Activated T-helper 9 cell treated with anti-CD3 and anti-CD28 coated beads, Interleukin-2, amount 50 U/mL, for 16 hours (primary cell): ENCODE measurements around the gene TEX29.

Experiments used
- DNase-seq: peaks from one replicate; pipeline ENCODE4 v3.0.0-alpha.2; 2020; ENCODE audit warnings: low read depth

Gene TEX29

DNA sequence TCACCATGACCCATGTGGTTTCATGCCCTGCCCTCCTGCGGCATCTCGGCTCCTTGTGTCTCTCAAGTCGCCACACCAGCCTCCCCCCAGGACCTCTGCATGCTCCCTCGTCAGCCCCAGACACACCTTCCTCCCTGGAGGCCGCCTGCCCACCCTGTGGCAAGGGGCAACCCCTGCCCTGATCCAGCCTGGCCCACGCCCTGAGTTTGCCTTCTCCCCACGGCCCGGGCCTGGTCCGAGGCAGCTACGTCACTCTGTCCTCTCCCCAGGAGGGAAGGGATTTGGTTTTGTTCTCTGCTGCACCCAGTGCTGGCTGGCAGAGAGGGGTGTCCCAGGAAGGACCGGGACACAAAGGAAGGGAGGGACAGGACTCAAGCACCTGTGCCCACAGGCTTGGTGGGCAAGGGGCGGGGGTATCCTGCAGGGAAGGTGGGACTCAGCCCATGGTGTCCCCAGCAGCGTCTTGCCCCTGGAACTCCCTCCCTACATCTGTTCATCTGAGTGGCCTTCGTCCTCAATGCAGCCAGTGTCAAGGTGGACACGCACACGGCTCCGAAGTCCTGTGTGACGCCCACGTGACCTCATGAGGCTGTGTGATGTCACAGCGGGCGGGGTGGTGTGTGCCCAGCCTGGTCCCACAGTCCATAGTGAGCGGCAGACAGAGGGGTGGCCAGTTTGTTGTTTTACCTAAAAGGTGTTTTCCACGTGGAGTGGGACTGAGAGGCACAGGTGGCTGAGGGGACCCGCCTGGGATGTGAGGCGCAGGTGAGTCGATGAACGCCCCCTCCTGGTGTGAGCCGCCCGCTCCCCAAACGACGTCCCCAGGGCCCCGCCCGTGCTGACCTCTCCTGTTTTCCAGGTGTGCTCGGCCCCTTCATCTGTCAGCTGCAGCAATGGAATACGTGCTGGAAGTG is at the start of gene TEX29:
TSS of gene TEX29 (plus strand) at position 645 of the 914 bp plus-strand sequence. CDS start at position 894, 249 bp downstream.
- no peak for DNase-seq

DNA sequence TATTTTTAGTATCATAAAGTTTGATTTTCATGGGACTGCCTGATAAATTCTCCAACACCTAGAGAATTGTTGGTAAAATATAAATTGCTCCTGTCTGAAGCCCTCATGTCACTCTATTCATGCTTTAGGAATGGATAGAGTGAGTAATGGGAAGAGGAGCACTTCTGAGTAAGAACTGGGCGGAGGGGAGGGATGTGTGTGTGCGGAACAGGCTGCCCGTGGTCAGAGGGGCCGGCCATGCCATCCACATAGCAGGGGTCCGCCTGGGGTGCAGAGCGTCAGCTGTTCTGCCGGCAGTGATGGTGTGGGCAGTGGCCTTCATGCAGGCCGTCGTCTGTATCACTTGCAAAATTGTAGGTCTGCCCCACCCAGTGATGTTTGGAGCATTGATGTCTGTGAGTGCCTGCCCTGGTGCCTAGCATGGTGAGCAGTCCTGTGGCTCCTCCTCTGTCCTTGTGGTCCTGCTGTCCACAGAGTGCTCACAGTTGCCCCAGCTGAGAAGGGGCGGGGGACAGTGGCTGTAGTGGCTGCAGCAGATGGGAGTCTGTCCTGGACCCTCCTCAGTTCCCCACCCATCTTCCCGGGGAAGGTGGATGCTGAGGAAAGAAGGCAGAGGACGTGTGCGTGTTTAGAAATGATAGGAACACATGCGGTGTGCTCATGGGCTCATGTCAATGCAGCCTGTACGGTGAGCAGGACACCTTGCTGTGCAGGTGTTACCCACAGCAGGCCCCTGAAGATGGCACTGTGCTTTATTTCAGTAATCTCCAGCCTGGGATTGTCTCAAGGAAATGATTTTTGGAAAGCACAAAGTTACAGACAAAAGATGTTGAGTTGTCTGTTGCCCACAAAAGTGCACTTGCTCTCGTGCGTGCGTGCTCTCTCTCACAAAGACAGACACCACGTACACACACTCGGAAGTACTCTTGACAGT is 49.4 kb upstream of the TEX29 start:
- no peak for DNase-seq

DNA sequence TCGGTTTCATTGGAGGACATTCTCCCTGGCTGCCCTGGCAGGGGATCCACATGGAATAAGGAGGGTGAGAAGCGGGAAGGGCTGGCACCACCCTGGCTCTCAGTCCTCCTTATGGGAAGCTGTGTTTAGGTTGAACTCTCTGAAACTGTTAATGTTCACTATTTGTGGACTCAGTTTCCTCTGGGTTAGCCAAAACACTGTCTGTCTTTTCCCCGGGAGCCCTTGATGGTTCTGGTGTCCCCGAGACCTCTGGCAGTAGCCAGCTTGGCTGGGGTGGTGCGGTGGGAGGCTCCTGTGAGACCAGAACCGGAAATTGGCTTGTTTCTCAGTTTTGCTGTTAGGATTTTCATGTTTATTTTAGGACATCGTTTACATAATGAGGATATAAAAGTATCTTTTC is 48.3 kb upstream of the TEX29 start:
- no peak for DNase-seq

DNA sequence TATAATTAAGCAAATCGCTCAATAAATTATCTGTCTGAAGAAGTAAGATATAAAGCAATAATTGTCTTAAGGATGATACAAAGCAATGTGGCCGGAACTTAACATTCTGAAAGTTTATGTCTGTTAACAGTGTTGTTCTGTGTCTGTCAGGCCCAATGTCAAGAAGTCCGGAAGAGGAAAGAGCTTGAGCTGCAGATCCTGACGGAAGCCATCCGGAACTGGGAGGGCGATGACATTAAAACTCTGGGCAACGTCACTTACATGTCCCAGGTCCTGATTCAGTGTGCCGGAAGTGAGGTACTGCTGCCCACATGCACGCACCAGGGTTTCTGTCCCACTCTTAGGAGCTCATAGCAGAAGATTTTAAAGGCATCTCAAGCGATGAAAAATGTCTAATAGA is 45.1 kb upstream of the TEX29 start:
- DNase-seq: no peak

DNA sequence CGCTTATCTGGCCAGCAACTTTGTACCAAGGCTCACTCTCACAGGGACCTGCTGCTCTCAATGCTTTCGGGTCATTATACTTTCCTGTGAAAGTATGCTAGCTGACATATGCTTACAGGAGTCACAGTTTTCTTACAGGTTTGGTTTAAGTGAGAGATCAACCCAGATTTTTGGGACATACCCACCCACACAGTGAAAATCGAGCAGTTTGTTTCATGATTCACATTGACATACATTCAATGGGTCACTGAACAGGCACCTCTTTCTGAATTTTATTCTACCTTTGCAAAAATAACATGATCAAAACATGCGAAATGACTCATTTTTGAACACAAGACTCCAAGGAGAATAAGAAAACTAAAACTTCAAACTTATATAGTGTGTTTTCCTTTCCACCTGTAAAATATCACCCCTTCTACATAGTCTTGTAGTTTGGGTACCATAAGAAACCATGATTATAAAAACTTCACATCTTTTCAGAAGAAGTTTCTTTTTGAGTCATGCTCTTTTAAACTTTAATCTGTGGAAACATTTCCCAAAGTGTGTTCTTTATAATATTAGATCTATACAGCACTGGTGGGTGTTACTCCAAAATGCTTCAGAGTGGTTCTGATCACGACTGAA is 44.3 kb upstream of the TEX29 start:
- no peak for DNase-seq

DNA sequence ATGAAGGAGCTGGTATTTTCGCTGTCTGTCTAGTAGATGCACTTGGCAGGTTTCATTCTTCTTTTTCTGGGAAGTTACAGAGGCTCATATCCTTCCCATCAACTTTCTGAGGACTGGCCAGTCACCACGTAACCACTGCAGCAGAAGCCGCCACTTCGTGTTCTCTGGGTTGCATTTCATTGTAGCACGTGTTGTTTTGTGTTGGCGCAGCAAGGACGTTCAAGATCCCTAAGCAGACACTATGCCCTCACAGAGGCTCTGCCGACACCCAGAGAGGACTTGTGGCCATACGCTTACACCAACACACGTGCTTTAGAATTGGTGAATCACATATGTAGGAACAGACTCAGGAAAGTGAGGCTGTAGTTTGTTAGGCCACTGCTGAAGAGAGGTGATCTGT is 42.2 kb upstream of the TEX29 start:
- no peak for DNase-seq

DNA sequence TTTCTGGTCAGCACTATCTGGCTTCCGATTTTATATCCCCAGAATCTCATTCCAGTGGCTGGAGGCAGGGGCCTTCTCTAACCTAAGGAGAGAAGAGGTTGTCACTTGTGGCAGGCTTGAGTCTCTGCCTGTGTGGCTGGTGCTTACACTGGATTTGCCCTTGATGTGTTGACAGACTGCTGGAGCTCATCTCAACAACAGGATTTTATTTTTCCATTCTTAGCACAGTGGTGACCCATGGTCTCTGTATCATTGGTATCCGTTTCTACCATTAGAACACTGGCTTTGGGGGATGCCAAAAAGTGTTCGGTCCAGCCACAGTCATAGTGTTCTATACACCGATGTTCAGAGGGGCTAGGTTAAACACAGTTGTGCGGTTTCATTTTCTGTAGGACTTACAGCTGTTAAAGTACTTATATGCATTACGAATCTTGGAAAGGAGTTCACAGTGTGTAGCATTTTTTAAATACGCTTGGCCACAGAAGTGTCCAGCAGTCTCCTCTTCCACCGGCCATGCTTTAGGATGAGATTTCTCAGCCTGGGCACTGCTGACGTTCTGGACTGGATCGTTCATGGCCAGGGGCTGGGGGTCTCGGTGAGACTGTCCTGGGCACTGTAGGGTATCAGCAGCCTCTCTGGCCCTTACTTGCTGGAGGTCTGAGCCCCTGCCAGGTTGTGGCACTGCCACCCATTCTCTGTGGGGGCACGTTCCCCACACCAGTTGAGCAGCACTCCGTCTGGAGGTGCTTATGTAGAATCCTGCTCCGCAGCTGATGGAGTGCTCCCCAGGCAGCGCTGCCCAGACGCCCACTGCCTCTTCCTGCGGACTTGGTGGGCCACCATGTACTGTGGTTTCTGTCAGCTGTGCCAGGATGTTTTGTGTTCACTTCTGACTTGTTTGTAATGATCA is 41.4 kb upstream of the TEX29 start:
- no peak for DNase-seq

DNA sequence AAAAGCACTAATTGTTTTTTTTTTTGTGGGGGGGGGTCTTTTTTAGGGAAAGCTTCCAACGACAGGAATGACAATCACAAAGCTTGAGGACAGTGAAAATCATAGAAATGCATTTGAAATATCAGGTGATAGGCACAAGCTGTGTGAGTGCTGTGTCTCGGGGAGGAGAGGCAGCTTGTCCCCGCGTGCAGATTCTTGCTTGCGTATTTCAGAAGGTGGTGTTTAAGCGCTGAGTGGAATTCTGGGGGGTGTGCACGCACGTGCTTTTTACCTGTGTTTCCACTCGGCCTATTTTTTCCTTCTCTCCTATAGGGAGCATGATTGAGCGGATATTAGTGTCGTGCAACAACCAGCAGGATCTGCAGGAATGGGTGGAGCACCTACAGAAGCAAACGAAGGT is 40.2 kb upstream of the TEX29 start:
- DNase-seq: no peak

DNA sequence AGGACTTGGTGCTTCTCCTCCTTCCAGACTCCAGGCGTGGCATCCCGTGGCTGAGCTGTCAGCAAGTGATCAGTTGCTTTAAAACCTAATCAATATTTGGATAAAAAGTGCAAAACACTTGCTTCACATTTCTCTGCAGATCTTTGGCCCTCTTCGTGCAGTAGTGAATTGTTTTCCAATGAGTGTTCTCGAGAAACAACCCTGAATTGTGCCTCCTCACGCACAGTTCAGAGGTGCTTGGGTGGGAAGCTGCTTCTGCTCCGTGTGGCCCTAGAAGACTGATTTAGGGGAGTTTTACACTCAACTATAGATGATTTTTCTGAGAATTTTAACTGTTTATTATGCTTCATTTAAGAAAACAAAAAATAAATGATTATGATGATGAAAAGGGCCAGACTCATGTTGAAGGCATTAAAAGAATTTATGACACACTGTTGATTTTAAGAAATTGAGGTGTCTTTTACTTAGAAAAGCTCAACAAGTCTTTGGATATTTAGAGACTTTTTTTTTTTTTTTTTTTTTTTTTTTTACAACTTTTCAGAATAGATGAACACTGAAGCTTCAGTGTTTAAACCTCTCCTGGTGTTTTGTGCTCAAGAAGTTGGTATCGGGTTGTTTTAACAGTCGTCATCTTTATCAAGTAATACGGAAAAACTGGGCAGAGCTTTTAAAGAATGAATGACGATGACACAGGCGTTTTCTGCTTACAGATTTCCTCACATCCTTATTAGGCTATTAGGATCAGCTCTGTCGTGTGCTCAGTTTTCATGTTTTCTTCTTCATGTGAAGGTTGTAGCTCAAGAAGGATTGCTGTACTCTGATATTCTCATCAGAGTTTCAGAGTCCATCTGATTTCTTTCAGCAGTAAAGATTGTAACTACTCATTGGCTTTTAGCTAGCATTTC is 39.5 kb upstream of the TEX29 start:
- no peak for DNase-seq

DNA sequence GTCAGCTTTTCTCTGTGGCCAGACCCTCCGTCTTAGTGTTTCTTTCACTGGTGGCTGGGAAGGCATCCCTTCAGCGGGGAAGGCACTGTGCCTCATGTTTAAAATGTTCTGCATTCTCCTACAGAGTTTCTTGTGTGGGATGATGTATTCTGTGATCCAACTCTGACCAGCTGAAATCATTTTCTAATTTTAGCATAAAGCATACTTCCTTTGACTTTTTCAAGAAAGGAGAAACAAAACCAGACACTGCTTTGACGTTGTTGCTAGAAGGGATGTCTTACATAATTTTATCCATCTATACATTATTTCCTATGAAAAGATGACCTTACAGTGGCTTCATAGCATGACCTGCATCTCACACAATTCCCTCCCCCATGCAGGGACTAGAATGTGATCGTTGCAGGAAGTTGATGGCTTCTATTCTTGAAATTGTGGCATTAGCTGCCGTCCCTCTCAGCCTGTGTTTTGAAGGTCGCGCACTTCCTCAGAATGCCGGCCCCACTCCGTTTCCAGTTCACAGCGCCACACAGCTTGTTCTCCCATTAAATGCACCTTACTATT is 38.6 kb upstream of the TEX29 start:
- no peak for DNase-seq

DNA sequence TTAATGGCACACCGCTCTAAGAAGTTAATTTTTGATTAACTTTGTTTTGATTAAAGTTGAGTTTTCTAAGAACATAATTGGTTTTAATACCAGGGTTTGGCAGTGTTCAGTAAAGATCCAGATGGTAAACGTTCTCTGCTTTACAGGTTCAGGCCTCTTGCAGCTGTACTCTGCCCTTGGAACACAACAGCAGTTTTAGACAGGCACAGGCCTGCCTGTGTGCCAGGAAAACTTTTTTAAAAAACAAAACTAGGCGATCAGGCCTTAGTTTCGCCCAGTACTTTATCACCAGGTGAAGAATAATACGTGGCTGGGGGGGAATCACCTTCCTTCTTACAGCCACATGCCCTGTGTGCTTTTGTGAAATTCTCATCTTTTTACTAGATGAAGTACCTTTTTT is 38.0 kb upstream of the TEX29 start:
- DNase-seq: no peak

DNA sequence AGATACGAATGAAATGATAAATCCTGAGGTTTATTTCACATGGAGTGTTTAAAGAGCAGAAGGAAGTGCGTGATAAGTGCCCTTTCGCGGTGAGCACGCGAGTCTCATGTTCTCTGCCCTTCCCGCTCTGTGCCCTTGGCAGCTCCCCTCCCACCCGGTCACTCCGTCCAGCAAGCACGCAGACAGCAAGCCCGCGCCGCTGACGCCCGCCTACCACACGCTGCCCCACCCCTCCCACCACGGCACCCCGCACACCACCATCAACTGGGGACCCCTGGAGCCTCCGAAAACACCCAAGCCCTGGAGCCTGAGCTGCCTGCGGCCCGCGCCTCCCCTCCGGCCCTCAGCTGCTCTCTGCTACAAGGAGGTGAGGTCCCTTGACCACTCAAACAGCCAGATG is 37.4 kb upstream of the TEX29 start:
- DNase-seq: no peak

DNA sequence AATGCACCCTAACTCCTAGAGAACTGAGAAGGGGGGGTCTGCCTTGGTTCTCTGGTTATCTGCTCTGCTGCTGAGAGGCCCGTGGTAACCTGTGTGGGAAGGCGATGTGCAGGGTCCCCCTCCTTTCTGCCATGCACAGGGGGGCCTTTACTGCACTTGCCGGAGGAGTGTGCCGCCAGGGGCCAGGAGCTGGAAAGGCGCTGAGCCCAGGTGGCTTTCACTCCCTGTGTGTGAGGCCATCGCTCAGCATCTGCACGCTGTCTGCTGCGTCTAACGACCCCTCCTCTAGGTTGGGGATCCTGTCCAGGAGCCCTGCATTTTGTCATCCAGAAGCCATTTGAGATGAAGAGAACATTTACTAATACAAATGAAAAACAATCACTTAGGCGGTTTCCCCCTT is 37.0 kb upstream of the TEX29 start:
- DNase-seq: no peak

DNA sequence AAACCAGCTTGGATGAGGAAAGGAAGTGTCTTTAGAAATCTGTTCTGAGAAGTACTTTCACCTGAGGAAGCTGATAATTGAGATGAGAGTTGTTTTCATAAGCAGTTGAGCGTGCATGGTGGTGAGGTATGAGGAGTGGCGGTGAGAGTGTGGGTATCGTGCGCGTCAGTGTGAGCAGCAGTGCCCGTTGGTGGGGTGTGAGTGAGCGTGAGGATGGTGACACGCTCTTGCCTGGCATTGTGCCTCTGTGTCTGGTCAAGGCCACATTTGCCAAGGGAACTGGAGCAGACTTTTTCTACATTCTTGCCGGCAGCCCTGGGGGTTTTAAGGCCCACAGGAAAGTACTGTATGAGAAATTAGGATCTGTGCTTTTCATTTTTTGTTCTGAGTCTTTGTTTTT is 36.5 kb upstream of the TEX29 start:
- no peak for DNase-seq

DNA sequence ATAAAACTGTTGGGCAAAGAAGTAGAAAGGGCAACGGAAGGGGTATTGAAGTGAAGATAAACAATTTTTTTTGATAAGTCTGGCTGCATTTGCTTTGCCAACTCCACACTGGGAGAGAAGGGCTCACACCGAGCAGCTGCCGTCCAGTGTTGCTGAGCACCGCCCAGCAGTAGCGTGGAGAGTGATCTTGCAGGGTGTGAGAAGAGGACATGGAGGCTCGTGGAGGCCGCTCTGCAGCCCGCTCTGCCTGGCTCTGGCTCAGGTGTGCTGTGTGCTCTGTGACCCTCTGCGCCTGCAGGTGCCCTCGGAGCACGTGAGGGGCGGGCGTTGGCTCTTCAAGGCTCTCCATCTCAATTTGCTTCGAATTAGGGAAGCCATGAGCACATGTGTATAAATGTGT is 35.9 kb upstream of the TEX29 start:
- DNase-seq: no peak

DNA sequence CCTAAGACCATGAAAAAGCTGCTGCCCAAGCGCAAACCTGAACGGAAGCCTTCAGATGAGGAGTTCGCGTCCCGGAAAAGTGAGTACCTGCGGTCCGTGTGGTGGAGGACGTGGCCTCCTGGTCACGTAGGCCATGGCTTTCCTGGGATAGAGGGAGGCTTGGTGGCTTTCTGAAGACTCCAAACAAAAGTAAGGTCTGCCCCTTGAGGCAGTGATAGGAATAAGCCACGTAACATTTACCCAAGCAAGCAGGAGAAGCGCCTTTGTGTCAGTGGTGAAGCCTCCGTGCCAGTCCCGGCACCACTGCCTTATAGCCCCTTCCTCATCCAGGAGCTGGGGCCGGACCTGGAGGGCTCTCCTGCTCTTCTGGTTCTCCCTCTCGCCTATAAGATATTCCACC is 34.3 kb upstream of the TEX29 start:
- DNase-seq: no peak

DNA sequence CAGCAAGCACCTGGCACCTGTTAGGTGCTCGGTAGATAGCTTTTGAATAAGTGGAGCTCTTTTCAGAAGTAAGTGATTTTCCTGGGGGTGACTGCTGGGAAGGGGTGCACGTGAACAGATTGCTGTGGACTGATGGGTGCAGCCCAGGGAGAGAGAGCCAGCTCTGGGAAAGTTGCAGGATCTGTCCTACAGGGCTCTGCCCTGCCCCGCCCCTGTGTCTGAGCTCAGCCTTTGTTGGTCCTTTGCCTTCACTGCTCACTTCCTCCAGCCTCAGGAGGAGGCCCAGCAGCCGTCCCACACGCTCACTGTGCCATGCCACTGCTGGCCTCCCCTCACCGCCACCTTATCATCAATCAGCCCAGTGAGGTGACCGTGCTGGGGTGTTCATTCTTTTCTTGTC is 33.7 kb upstream of the TEX29 start:
- no peak for DNase-seq

DNA sequence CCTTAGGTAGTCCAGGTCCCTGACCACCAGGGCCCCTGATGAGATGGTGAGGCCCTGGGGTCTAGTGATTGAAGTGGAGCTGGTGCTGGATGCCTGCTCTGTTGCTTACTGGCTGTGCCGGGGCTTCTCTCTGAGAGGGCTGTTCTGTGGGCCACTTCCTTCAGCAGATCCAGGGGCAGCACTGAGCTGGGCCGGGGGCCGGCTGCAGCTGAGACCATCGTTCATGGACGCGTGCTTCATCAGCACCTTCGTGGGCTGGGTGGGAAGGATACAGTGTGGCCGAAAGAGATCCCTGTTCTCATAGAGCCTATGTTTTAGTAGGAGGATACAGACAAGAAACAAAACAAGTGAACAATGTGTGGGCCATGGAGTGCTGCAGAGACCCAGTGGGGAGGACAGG is 33.2 kb upstream of the TEX29 start:
- no peak for DNase-seq

DNA sequence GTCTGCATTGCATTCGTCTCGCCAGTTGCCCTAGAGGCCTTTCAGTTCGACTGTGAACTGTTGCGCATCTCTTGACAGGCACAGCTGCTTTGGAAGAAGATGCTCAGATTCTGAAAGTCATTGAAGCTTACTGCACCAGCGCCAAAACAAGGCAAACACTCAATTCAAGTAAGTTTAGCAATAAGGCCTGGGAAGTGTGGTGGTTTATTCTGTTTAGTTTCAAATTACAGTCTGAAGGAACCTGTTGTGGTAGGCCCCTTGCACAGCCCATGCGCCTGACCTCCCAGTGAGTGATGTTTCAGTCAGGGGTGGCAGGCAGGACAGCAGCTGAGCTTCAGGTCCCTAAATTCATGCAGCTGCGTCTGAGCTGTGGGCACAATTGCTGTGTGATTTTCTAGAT is 32.2 kb upstream of the TEX29 start:
- no peak for DNase-seq

DNA sequence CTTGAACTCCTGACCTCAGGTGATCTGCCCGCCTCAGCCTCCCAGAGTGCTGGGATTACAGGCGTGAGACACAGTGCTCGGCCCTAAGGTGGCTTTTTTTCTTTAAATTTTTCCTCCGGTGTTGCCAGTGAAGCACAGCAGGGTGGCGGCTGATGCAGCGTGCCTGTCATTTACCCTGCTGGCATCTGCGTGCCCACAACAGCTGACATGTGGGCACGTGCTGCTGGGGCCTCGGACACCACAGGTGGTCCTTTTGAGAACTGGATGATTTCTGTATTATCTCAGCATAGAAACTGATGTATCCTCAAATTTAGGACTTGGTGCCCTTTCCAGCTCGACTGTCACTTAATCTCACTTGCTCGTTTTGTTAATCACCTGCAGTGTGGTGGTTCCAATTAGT is 31.2 kb upstream of the TEX29 start:
- DNase-seq: no peak
